Nephron progenitor cell (in vitro differentiated cells): ENCODE measurements around the gene PFKFB1.
A peak's percentile ranks its signal among the peaks of the same experiment; 100 is the strongest.

Experiments
- DNase-seq: peaks from one replicate; pipeline ENCODE4 v3.0.0; 2021
- H3K27ac Mint-ChIP-seq: 2 replicates; pipeline ENCODE4 v1.8.0; 2021; ENCODE audit warnings: mild to moderate bottlenecking, moderate library complexity, mixed read lengths
- H3K27me3 Mint-ChIP-seq: 2 replicates; pipeline ENCODE4 v1.8.0; 2021; ENCODE audit warnings: mild to moderate bottlenecking, low read depth, mixed read lengths; ENCODE audit not compliant: poor library complexity
- H3K36me3 Mint-ChIP-seq: 2 replicates; pipeline ENCODE4 v1.8.0; 2021; ENCODE audit warnings: low read depth, mixed read lengths
- H3K4me1 Mint-ChIP-seq: 2 replicates; pipeline ENCODE4 v1.8.0; 2021; ENCODE audit warnings: mixed read lengths
- H3K4me3 Mint-ChIP-seq: 2 replicates; pipeline ENCODE4 v1.8.0; 2021; ENCODE audit warnings: mild to moderate bottlenecking, moderate library complexity, mixed read lengths
- H3K9me3 Mint-ChIP-seq: 2 replicates; pipeline ENCODE4 v1.8.0; 2021; ENCODE audit warnings: mild to moderate bottlenecking, moderate library complexity, mixed read lengths
- CTCF ChIP-seq: fragments of 200-600 bp; sonication (generic); IDR thresholded peaks from 2 replicates; pipeline ENCODE4 v1.5.0; 2021; ENCODE audit warnings: antibody characterized with exemption

PFKFB1 gene

GRCh38 chrX:54994099-54994498, at the start of gene PFKFB1:
Gene PFKFB1, minus strand, starts transcription at chrX:54994188. Its CDS starts 181 bp downstream, at chrX:54994007.
- H3K27me3 Mint-ChIP-seq: peaks cover 40% of the 10 kb centered on the region
- TF ChIP-seq CTCF: no peak
- H3K4me1 Mint-ChIP-seq: peaks cover 1% of the 10 kb centered on the region
- DNase-seq: no peak
- H3K4me3 Mint-ChIP-seq: no peak within 1 kb of the TSS
- peaks cover 37% of the 10 kb centered on the region for H3K9me3 Mint-ChIP-seq
- H3K27ac Mint-ChIP-seq: no peak within 1 kb of the TSS
- H3K36me3 Mint-ChIP-seq: no peaks in the 10 kb centered on the region

- Mint-ChIP-seq H3K27ac (no peak overlapping the region), H3K36me3 (no peaks in the 10 kb centered on the region), H3K9me3 (peaks cover 42% of the 10 kb centered on the region), H3K27me3 (no peaks in the 10 kb centered on the region), H3K4me3 (no peak overlapping the region), H3K4me1 (no peaks in the 10 kb centered on the region)
- no peak for TF ChIP-seq CTCF
- DNase-seq: no peak
These were observed 47.5 kb upstream of the PFKFB1 start for GRCh38 chrX:55041514-55041913.

GRCh38 chrX:55039471-55039870, 45.5 kb upstream of the PFKFB1 start:
- no peaks in the 10 kb centered on the region for H3K27me3 Mint-ChIP-seq
- H3K4me1 Mint-ChIP-seq: no peaks in the 10 kb centered on the region
- TF ChIP-seq CTCF: no peak
- peaks cover 37% of the 10 kb centered on the region for H3K9me3 Mint-ChIP-seq
- DNase-seq: no peak
- no peak overlapping the region for H3K4me3 Mint-ChIP-seq
- H3K36me3 Mint-ChIP-seq: no peaks in the 10 kb centered on the region
- H3K27ac Mint-ChIP-seq: no peak overlapping the region

- H3K27ac Mint-ChIP-seq: no peak overlapping the region
- H3K36me3 Mint-ChIP-seq: no peaks in the 10 kb centered on the region
- peaks cover 5% of the 10 kb centered on the region for H3K27me3 Mint-ChIP-seq
- H3K4me1 Mint-ChIP-seq: peaks cover 26% of the 10 kb centered on the region
- no peak for TF ChIP-seq CTCF
- no peak overlapping the region for H3K4me3 Mint-ChIP-seq
- H3K9me3 Mint-ChIP-seq: peaks cover 23% of the 10 kb centered on the region
- DNase-seq: no peak
These were observed 39.4 kb upstream of the PFKFB1 start for GRCh38 chrX:55033429-55033828.

- Mint-ChIP-seq H3K9me3 (peaks cover 41% of the 10 kb centered on the region), H3K4me1 (peaks cover 26% of the 10 kb centered on the region), H3K4me3 (no peak within 1 kb of the TSS), H3K27ac (peak within 1 kb of the TSS; percentile 43), H3K36me3 (no peaks in the 10 kb centered on the region), H3K27me3 (peaks cover 5% of the 10 kb centered on the region)
- TF ChIP-seq CTCF: no peak
- no peak for DNase-seq
These were observed 36.5 kb upstream of the PFKFB1 start, which contains the start of gene ALAS2 for GRCh38 chrX:55030271-55031205. Gene ALAS2, minus strand, starts transcription at chrX:55030977. Its CDS starts 4,977 bp downstream, at chrX:55026000.
